Kidney (tissue), 14 donors: ENCODE results near the gene RIMS1. TPM values are rescaled to one million over a fixed set of nuclear protein-coding genes. Genes with fewer than 3 reads are reported as not detected.

Experiments
- DNase-seq, 5 donors: peaks; one replicate each; pipeline ENCODE4 v3.0.0-alpha.2; 2013 to 2020
- FAIRE-seq: peaks from 2 replicates; lab custom pipeline; 2012; peaks lifted over from hg19 to GRCh38; lab: Jason Lieb, UNC
- H3K27ac ChIP-seq, 2 donors: one replicate each; pipeline ENCODE4 v1.7.0; 2013; ENCODE audit warnings: low read depth in 2 of 2, low read length in 2 of 2, inconsistent platforms in 1 of 2
- H3K27me3 ChIP-seq: one replicate; pipeline ENCODE4 v1.7.1; 2013; ENCODE audit warnings: low read length, inconsistent platforms; ENCODE audit not compliant: control insufficient read depth, insufficient read depth
- H3K36me3 ChIP-seq, 3 donors: one replicate each; pipeline versions ENCODE4 v1.7.0 to v1.7.1; 2013; ENCODE audit warnings: low read length in 3 of 3, control low read depth in 1 of 3, inconsistent platforms in 1 of 3; ENCODE audit not compliant: insufficient read depth in 3 of 3, control insufficient read depth in 2 of 3
- H3K4me1 ChIP-seq, 3 donors: one replicate each; pipeline versions ENCODE4 v1.7.0 to v1.7.1; 2013; ENCODE audit warnings: low read length in 3 of 3, inconsistent platforms in 1 of 3, low read depth in 1 of 3; ENCODE audit not compliant: control insufficient read depth in 2 of 3, insufficient read depth in 2 of 3
- H3K4me3 ChIP-seq, 3 donors: one replicate each; pipeline versions ENCODE4 v1.7.0 to v1.8.1; 2013; ENCODE audit warnings: low read length in 3 of 3, control low read depth in 1 of 3, inconsistent platforms in 1 of 3
- H3K9ac ChIP-seq, 3 donors: one replicate each; pipeline versions ENCODE4 v1.7.0 to v1.7.1; 2013; ENCODE audit warnings: low read length in 3 of 3, control low read depth in 1 of 3, inconsistent platforms in 1 of 3
- H3K9me3 ChIP-seq, 3 donors: one replicate each; pipeline versions ENCODE4 v1.7.0 to v1.7.1; 2013; ENCODE audit warnings: low read length in 3 of 3, control low read depth in 1 of 3, inconsistent platforms in 1 of 3; ENCODE audit not compliant: control insufficient read depth in 2 of 3, insufficient read depth in 1 of 3
- intact Hi-C: fragments of 100-400 bp; cut with DNase I; formaldehyde crosslinking; loops from one replicate; pipeline ENCODE4 v1.11.1; 2022
- polyA plus RNA-seq: library from polyadenylated mRNA; stranded (reverse); fragments of 350-450 nt; fragmentation: Illumina TruSeq; extraction: RNeasy Lipid Tissue Mini Kit (QIAGEN cat#74804); gene quantifications from one replicate; pipeline ENCODE4 v1.2.3, GENCODE V29; 2014; ENCODE audit warnings: low read depth, low replicate concordance; ENCODE audit not compliant: insufficient read depth
- total RNA-seq: library from RNA; stranded (reverse); fragmentation: NEBNext Ultra II Directional; extraction: Animal tissue kit (Norgen Biotek cat#: 25700); gene quantifications from one replicate; pipeline ENCODE4 v1.2.1, GENCODE V29; 2021
- TF ChIP-seq, protein P1 (sequence below): IDR thresholded peaks from 3 replicates; pipeline ENCODE4 v1.5.1; 2012; ENCODE audit warnings: mild to moderate bottlenecking, moderate library complexity, borderline replicate concordance; ENCODE audit not compliant: insufficient read depth; ENCODE audit errors: extremely low read depth
- donor health status: control.
- donor health status: control.
- donor health status: control.
- donor health status: control.
- donor health status: control.
- donor health status: DM: yes; HTN: yes; CAD: no.
- donor health status: Normal renal cell carcinoma (clear cell type).

Gene RIMS1
- total and polyA plus RNA-seq, 2 donors from 2014 or later: 4.5 TPM; not detected in 1

GRCh38 chr6:72261554-72261953, 375.2 kb downstream of the RIMS1 start:
- no peak for FAIRE-seq
- no peak overlapping the region for H3K9ac ChIP-seq
- TF ChIP-seq, protein P1, sequence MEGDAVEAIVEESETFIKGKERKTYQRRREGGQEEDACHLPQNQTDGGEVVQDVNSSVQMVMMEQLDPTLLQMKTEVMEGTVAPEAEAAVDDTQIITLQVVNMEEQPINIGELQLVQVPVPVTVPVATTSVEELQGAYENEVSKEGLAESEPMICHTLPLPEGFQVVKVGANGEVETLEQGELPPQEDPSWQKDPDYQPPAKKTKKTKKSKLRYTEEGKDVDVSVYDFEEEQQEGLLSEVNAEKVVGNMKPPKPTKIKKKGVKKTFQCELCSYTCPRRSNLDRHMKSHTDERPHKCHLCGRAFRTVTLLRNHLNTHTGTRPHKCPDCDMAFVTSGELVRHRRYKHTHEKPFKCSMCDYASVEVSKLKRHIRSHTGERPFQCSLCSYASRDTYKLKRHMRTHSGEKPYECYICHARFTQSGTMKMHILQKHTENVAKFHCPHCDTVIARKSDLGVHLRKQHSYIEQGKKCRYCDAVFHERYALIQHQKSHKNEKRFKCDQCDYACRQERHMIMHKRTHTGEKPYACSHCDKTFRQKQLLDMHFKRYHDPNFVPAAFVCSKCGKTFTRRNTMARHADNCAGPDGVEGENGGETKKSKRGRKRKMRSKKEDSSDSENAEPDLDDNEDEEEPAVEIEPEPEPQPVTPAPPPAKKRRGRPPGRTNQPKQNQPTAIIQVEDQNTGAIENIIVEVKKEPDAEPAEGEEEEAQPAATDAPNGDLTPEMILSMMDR: no peak

GRCh38 chr6:72262254-72262653, 375.9 kb downstream of the RIMS1 start:
- Histone ChIP-seq H3K4me3 (no peak overlapping the region), H3K4me1 (no peaks in the 10 kb centered on the region), H3K9me3 (no peaks in the 10 kb centered on the region), H3K27me3 (no peaks in the 10 kb centered on the region), H3K9ac (no peak overlapping the region), H3K36me3 (no peaks in the 10 kb centered on the region), H3K27ac (no peak overlapping the region)
- DNase-seq (no peak), FAIRE-seq (no peak)
- TF ChIP-seq, protein P1: no peak
- intact Hi-C loops: no loop called here

More at GRCh38 chr6:72261554-72261953, 375.2 kb downstream of the RIMS1 start:
- intact Hi-C loops: no loop called here
- no peak overlapping the region for H3K27ac ChIP-seq
- DNase-seq: no peak
- no peaks in the 10 kb centered on the region for H3K4me1 ChIP-seq
- no peak overlapping the region for H3K4me3 ChIP-seq
- no peaks in the 10 kb centered on the region for H3K27me3 ChIP-seq
- H3K36me3 ChIP-seq: no peaks in the 10 kb centered on the region
- no peaks in the 10 kb centered on the region for H3K9me3 ChIP-seq

DNA sequence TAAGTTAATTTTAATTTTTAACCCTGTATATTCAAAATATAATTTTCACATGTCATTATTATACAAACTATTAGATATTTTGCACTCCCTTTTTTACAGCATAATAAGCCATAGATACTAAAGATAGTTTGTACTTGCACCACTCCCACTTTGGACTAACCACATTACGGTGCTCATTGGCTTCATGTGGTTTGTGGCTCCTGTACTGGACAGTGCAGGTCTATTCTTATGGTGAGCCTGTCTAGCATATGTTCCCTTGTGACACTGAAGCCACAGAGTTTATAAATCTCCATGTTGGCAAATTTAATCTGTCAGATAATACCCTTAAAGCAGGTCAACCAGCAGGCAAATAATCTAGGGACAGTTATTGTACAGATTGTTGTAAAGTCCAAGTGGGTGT, 381.1 kb downstream of the RIMS1 start:
- no peaks in the 10 kb centered on the region for H3K4me1 ChIP-seq
- intact Hi-C loops: no loop called here
- no peak overlapping the region for H3K4me3 ChIP-seq
- FAIRE-seq (no peak), DNase-seq (no peak)
- H3K9me3 ChIP-seq: no peaks in the 10 kb centered on the region
- H3K27me3 ChIP-seq: no peaks in the 10 kb centered on the region
- no peak overlapping the region for H3K27ac ChIP-seq
- no peak overlapping the region for H3K9ac ChIP-seq
- no peaks in the 10 kb centered on the region for H3K36me3 ChIP-seq
- TF ChIP-seq, protein P1: no peak

DNA sequence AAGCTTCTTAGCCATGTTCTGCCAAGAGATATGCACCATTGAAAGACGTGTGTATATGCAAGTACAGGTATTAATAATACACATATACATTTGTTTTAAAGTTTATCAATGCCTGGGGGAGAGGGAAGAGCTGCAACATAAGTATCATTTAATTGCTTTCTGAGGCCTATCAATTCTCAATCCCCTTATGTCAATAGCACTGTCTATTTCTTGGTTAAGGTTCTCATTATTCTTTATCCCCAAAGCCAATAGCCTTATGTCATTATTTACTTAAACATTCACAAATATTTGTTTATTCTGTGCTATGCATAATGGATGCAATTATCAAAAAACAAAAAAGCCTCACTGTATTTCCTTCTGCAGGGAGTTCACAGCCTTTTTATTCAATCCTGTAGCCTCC, 385.2 kb downstream of the RIMS1 start:
- FAIRE-seq (no peak), DNase-seq (no peak)
- TF ChIP-seq, protein P1: no peak
- H3K4me1 ChIP-seq: no peaks in the 10 kb centered on the region
- no peaks in the 10 kb centered on the region for H3K9me3 ChIP-seq
- intact Hi-C loops: no loop called here
- no peaks in the 10 kb centered on the region for H3K36me3 ChIP-seq
- no peak overlapping the region for H3K27ac ChIP-seq
- no peak overlapping the region for H3K4me3 ChIP-seq
- no peak overlapping the region for H3K9ac ChIP-seq
- no peaks in the 10 kb centered on the region for H3K27me3 ChIP-seq
